ENCODE results near the gene ROR2.

DNA sequence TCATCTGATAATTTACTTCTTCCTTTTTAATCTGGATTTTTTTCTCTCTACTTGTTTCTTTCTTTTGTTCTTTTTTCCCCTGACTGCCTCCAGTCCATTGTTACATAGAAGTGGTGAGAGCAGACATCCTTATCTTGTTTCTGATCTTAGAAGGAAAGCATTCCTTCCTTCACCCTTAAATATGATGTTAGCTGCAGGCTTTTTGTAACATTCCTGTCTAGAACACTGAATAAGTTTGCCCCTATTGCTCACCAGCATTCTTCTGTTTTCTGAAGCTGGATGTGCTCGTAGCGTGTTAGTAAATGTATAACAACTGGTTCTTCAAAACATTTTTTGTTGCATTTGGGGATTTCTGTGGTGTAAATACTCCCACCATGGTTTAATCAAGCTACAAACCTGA, 389.7 kb downstream of the ROR2 start:
- TF ChIP-seq USF1 (IDR thresholded peaks at IDR 0.05) (no peak), CREB1 (IDR thresholded peaks at IDR 0.05; ENCODE audit: low read depth) (no peak), TAF1 (IDR thresholded peaks at IDR 0.05; ENCODE audit: low read depth) (no peak), ZBTB7A (IDR thresholded peaks at IDR 0.05; ENCODE audit: low read depth) (no peak), EP300 (IDR thresholded peaks at IDR 0.05; ENCODE audit: borderline replicate concordance) (no peak), YY1 (IDR thresholded peaks at IDR 0.05; ENCODE audit: low read depth) (no peak), TCF12 (IDR thresholded peaks at IDR 0.05; ENCODE audit: low read depth) (no peak)
- TF ChIP-seq, protein P1, sequence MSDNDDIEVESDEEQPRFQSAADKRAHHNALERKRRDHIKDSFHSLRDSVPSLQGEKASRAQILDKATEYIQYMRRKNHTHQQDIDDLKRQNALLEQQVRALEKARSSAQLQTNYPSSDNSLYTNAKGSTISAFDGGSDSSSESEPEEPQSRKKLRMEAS (IDR thresholded peaks at IDR 0.05): no peak
- TF ChIP-seq, protein P2, sequence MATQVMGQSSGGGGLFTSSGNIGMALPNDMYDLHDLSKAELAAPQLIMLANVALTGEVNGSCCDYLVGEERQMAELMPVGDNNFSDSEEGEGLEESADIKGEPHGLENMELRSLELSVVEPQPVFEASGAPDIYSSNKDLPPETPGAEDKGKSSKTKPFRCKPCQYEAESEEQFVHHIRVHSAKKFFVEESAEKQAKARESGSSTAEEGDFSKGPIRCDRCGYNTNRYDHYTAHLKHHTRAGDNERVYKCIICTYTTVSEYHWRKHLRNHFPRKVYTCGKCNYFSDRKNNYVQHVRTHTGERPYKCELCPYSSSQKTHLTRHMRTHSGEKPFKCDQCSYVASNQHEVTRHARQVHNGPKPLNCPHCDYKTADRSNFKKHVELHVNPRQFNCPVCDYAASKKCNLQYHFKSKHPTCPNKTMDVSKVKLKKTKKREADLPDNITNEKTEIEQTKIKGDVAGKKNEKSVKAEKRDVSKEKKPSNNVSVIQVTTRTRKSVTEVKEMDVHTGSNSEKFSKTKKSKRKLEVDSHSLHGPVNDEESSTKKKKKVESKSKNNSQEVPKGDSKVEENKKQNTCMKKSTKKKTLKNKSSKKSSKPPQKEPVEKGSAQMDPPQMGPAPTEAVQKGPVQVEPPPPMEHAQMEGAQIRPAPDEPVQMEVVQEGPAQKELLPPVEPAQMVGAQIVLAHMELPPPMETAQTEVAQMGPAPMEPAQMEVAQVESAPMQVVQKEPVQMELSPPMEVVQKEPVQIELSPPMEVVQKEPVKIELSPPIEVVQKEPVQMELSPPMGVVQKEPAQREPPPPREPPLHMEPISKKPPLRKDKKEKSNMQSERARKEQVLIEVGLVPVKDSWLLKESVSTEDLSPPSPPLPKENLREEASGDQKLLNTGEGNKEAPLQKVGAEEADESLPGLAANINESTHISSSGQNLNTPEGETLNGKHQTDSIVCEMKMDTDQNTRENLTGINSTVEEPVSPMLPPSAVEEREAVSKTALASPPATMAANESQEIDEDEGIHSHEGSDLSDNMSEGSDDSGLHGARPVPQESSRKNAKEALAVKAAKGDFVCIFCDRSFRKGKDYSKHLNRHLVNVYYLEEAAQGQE (IDR thresholded peaks at IDR 0.05; ENCODE audit: low read depth): no peak

Measured in Ishikawa (cell line).